Progenitor cell of endocrine pancreas (in vitro differentiated cells): ENCODE results near the gene MMRN2. TPM values are rescaled to one million over a fixed set of nuclear protein-coding genes. Genes with fewer than 3 reads are reported as not detected.
"Not testable (repeated sequence)": the region's sequence is repeated elsewhere in the genome, so short reads cannot be mapped to it uniquely, and the experiment has no call there.

Experiments
- DNase-seq: peaks from one replicate; pipeline ENCODE4 v3.0.0; 2021; ENCODE audit warnings: low spot score; ENCODE audit not compliant: unreplicated experiment
- H3K27ac Mint-ChIP-seq: 2 replicates; pipeline ENCODE4 v1.8.0; 2021; ENCODE audit warnings: mild to moderate bottlenecking, moderate library complexity, mixed read lengths
- H3K27me3 Mint-ChIP-seq: 2 replicates; pipeline ENCODE4 v1.8.0; 2021; ENCODE audit warnings: mixed read lengths
- H3K36me3 Mint-ChIP-seq: 2 replicates; pipeline ENCODE4 v1.8.0; 2022; ENCODE audit warnings: mixed read lengths; ENCODE audit not compliant: insufficient read depth
- H3K4me1 Mint-ChIP-seq: 2 replicates; pipeline ENCODE4 v1.8.0; 2021; ENCODE audit warnings: low read depth, mixed read lengths
- H3K4me3 Mint-ChIP-seq: 2 replicates; pipeline ENCODE4 v1.8.0; 2021; ENCODE audit warnings: low read depth, mild to moderate bottlenecking, moderate library complexity, mixed read lengths
- H3K9me3 Mint-ChIP-seq: 2 replicates; pipeline ENCODE4 v1.8.0; 2021; ENCODE audit warnings: low read depth, mixed read lengths
- total RNA-seq: library from RNA; stranded (reverse); gene quantifications from 2 replicates; pipeline ENCODE4 v1.2.1, GENCODE V29; 2021
- TF ChIP-seq, protein P1 (sequence below): fragments of 200-600 bp; sonication (generic); IDR thresholded peaks from one replicate; pipeline ENCODE4 v1.5.0; 2021; ENCODE audit warnings: antibody characterized with exemption, mild to moderate bottlenecking; ENCODE audit not compliant: unreplicated experiment

Gene MMRN2
- total RNA-seq, 1 donor from 2014 or later = 1.5 TPM

DNA sequence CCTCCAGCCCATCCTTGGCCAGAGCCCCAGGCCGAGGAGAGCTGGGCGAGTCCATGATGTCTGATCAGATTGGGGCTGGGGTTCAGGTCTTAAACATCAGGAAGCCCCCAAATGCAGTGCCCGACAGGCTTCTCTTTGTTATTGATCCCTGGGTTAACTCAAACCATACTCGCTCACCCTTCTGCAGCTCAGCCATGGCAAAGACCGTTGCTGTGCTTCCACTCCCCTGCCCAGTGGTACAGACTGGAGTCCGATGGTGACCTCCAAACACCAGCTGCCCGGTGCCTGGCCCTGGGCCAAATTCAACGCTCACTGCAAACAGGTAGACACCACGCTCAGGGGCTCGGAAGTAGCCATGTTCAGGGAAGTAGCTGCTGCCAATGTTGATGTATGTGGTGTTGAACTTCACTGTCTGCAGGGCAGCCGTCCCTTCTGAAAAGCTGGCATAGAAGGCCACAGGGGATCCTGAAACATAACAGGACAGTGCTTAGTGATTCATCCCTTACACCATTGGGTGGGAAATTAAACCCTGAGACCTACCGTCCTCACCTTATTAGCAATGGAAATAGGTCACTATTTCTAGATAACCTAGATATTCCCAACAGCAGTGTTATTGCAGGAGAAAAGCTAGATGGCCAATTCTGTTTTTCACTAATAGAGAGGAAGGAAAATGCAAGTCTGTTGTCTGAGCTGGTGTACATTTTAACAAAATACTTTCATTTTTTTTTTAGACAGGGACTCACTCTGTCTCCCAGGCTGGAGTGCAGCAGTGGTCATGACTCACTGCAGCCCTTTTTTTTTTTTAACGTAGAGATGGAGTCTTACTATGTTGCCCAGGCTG lies 20.5 kb downstream of the MMRN2 start:
- TF ChIP-seq, protein P1, sequence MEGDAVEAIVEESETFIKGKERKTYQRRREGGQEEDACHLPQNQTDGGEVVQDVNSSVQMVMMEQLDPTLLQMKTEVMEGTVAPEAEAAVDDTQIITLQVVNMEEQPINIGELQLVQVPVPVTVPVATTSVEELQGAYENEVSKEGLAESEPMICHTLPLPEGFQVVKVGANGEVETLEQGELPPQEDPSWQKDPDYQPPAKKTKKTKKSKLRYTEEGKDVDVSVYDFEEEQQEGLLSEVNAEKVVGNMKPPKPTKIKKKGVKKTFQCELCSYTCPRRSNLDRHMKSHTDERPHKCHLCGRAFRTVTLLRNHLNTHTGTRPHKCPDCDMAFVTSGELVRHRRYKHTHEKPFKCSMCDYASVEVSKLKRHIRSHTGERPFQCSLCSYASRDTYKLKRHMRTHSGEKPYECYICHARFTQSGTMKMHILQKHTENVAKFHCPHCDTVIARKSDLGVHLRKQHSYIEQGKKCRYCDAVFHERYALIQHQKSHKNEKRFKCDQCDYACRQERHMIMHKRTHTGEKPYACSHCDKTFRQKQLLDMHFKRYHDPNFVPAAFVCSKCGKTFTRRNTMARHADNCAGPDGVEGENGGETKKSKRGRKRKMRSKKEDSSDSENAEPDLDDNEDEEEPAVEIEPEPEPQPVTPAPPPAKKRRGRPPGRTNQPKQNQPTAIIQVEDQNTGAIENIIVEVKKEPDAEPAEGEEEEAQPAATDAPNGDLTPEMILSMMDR = no peak
- Mint-ChIP-seq H3K27ac (no peak overlapping the region), H3K36me3 (no peaks in the 10 kb centered on the region), H3K4me3 (no peak overlapping the region), H3K9me3 (no peaks in the 10 kb centered on the region), H3K27me3 (no peaks in the 10 kb centered on the region), H3K4me1 (no peaks in the 10 kb centered on the region)
- no peak for DNase-seq

DNA sequence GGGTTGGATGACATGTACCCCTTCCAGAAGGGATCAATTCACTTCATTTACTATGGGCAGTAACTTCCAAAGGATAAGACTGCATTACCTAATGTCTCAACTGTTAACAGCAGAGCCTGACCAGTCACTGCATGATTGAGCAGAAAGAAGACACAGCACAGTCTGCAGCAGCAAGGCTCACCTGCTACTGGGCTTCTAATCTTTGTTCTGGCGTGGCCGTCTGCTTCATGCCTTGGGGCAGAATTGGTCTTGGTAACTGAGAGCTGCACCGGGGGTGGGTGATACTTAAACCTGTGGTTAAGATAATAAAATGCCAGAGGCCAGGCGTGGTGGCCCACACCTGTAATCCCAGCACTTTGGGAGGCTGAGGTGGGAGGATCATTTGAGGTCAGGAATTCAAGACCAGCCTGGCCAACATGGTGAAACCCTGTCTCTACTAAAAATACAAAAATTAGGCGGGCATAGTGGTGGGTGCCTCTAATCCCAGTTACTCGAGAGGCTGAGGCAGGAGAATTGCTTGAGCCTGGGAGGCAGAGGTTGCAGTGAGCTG lies 23.2 kb downstream of the MMRN2 start:
- not testable (repeated sequence) for H3K36me3 Mint-ChIP-seq, H3K27ac Mint-ChIP-seq, DNase-seq, H3K4me3 Mint-ChIP-seq, H3K4me1 Mint-ChIP-seq, H3K9me3 Mint-ChIP-seq, H3K27me3 Mint-ChIP-seq

DNA sequence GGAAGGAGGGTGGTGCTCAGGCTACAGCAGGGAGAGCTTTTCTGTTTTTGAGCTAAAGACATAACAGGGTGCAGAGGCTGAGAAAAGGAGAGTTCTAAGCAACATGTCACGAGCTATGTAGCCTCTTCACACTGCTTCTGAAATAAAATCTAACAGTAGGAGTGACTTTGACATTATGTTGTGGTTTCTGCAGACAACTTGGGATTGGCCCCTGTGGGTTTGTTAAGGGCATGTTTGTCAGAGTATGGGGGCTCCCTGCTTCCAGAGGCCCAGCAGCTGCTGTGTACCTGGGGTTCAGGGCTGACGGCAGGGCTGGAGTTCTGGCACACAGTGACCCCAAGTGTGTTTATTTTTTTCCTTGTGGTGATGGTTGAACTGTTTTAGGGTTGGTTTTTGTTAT lies 24.7 kb downstream of the MMRN2 start:
- peaks cover 10% of the 10 kb centered on the region for H3K36me3 Mint-ChIP-seq
- H3K4me1 Mint-ChIP-seq = peaks cover 3% of the 10 kb centered on the region
- no peak overlapping the region for H3K4me3 Mint-ChIP-seq
- no peaks in the 10 kb centered on the region for H3K9me3 Mint-ChIP-seq
- H3K27ac Mint-ChIP-seq = no peak overlapping the region
- DNase-seq = no peak
- TF ChIP-seq, protein P1 = no peak
- H3K27me3 Mint-ChIP-seq = no peaks in the 10 kb centered on the region

DNA sequence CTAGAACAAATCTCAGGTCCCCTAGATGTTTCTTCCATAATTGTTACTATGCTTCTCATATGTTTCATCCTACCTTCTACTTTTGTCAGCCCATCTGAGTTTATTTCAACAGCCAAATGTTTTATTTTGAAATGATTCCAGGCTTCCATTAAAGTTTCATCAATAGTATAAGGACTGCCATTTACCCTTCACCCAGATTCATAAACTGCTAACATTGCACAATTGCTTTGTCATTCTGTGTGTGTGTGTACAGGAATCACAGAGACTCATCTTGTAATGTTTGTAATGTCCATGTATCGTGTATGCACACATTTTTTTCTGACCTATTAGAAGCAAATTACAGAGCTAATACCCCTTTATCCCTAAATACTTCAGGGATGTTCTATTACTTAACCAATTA lies 25.5 kb downstream of the MMRN2 start:
- H3K4me3 Mint-ChIP-seq = no peak overlapping the region
- TF ChIP-seq, protein P1 = no peak
- DNase-seq = no peak
- peaks cover 3% of the 10 kb centered on the region for H3K4me1 Mint-ChIP-seq
- no peak overlapping the region for H3K27ac Mint-ChIP-seq
- no peaks in the 10 kb centered on the region for H3K9me3 Mint-ChIP-seq
- no peaks in the 10 kb centered on the region for H3K27me3 Mint-ChIP-seq
- H3K36me3 Mint-ChIP-seq = peaks cover 10% of the 10 kb centered on the region

DNA sequence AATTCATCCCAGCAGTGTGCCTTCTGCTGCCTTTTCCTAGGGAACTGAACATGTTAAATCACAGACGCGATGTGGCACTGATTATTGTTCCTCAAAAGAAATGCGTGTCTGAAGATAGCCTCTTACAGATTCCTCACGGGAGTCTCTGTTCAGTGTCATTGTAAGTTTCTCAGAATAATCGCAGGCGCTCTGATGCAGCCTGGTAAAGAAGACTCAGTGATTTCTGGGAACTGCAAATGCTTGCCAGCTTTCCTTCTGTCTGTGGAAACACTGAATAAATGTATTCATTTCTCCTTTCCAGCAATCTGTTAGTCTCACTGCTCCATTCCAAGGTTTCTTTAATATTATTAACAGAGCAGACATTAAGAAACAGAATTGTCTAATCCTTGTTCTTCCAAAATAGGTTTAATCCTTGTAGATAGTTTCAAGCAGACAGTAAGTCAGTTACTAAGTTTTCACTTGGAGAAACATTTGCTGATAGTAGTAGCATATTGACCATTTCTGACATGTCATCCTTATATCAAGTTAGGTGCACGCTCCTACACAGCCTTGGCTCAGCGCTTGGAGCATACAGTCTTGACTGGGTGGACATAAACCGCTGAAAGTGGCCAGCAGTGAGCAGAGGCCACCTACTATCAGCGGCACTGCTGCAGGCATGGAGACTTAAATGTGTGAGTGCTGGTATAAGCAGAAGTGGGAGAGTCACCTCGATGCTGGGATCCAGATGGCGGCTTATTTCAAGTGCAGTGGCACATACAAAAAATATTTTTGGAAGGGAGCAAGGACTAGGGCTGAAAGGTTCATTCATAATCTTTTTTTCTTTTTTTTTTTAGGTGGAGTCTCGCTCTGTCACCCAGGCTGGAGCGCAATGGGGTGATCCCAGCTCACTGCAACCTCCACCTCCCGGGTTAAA lies 27.7 kb downstream of the MMRN2 start:
- Mint-ChIP-seq H3K4me1 (peaks cover 3% of the 10 kb centered on the region), H3K27ac (no peak overlapping the region), H3K4me3 (no peak overlapping the region), H3K27me3 (no peaks in the 10 kb centered on the region), H3K9me3 (no peaks in the 10 kb centered on the region), H3K36me3 (peaks cover 10% of the 10 kb centered on the region)
- TF ChIP-seq, protein P1 = no peak
- no peak for DNase-seq
